AG04450 (cell line): ENCODE data around the gene ADORA1. TPM values are rescaled to one million over a fixed set of nuclear protein-coding genes. Genes with fewer than 3 reads are reported as not detected.
A peak's percentile ranks its signal among the peaks of the same experiment; 100 is the strongest.

Experiments used
- CTCF ChIA-PET: fragments of 300-600, 350-600 bp; formaldehyde crosslinking; extraction: SDS; loops from one replicate; lab custom pipeline; 2022; ENCODE audit warnings: antibody characterized with exemption, inconsistent platforms; lab: Charles Lee
- POLR2A ChIA-PET: fragments of 350-600 bp; formaldehyde crosslinking; extraction: SDS; loops from one replicate; lab custom pipeline; 2021; ENCODE audit warnings: antibody characterized with exemption, inconsistent platforms; lab: Yijun Ruan, JAX
- DNase-seq: peaks from one replicate; pipeline ENCODE4 v3.0.0-alpha.2; 2011; ENCODE audit warnings: low read depth, low spot score
- H3K27ac ChIP-seq: one replicate; pipeline ENCODE4 v1.5.1; 2012; ENCODE audit warnings: low read depth, low read length, control low read depth
- H3K27me3 ChIP-seq: one replicate; pipeline ENCODE4 v1.6.0; 2012; ENCODE audit warnings: low read length; ENCODE audit not compliant: control insufficient read depth, insufficient read depth
- H3K4me3 ChIP-seq: 2 replicates; pipeline ENCODE4 v1.5.1; 2011; ENCODE audit warnings: mild to moderate bottlenecking, low read depth, low read length, control low read depth
- H3K9me3 ChIP-seq: 2 replicates; pipeline ENCODE4 v1.5.1; 2012; ENCODE audit warnings: low read length; ENCODE audit not compliant: control insufficient read depth, insufficient read depth
- CTCF ChIP-seq: IDR thresholded peaks from 2 replicates; pipeline ENCODE4 v1.5.1; 2011; ENCODE audit warnings: low read depth, low read length, control low read depth, inconsistent platforms
- polyA plus RNA-seq: library from polyadenylated mRNA; depleted of rRNA; stranded (reverse); fragments of >200 nt; gene quantifications from 2 replicates; pipeline ENCODE4 v1.2.3, GENCODE V29; 2011

ADORA1 gene
- polyA plus RNA-seq, 1 experiment: 1.7 TPM

DNA sequence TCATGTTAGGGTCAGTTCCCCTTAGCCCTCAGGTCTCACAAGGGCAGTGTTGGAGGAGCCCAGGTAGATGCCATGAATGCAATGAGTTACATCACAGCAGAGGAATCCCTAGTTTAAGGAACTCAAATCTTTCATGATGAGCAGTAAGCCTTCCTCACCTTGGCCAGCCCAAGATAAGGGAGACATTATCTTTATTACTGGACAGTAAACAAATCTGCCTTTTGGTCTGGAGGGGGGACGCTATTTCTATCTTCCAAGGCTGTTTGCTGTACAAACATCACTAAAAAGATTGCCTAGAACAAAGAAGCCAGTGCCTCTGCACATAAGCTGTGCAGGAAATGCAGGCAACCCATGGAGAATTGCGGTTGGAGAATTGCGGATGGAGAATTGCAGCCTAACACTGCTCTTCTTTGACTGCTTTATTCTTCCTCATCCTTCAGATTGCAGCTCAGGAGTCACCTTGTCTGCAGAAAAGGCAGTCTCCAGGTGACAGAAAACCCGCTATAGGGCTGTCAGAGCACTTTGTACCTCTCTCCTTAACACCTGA lies 61.2 kb downstream of the ADORA1 start:
- H3K9me3 ChIP-seq: no peaks in the 10 kb centered on the region; the same call in 1 of the 2 replicates
- H3K4me3 ChIP-seq: no peak overlapping the region
- ChIA-PET CTCF (interaction anchor here (1.1 kb wide), 1 partner anchor 149 kb away, joined by 5 read pairs; no protein-coding TSS in a partner anchor), POLR2A (no interaction called here)
- peaks cover 10% of the 10 kb centered on the region for H3K27me3 ChIP-seq
- no peak overlapping the region for H3K27ac ChIP-seq
- no peak for DNase-seq
- no peak for TF ChIP-seq CTCF

DNA sequence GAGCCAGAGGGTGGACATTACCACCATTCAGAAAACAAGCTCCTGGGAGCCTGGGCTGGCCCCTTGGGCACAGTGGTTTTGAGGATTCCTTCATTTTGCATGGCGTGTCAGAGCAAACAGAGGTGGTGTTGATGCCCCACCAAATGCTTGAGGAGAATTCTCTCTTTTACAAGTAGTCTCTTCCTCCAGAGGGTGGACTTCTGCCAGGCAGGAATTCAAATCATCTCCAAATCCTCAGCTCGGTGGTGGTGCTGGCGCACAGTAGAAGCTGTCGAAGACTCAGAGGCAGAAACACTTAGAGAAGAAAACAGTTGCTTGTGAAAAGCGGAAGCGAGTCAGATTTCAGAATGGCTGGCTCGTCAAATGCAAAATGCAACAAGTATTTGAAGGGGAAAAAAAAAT lies 62.4 kb downstream of the ADORA1 start:
- Histone ChIP-seq H3K27me3 (peaks cover 10% of the 10 kb centered on the region), H3K9me3 (no peaks in the 10 kb centered on the region), H3K27ac (no peak overlapping the region), H3K4me3 (no peak overlapping the region)
- ChIA-PET CTCF (interaction anchor here (1.1 to 2.2 kb wide), 2 partner anchors 77 to 150 kb away, joined by 5 to 7 read pairs; no protein-coding TSS in a partner anchor), POLR2A (no interaction called here)
- no peak for DNase-seq
- no peak for TF ChIP-seq CTCF

GRCh38 chr1:203190949-203191348 lies 63.4 kb downstream of the ADORA1 start:
- Histone ChIP-seq H3K27ac (no peak overlapping the region), H3K27me3 (peaks cover 8% of the 10 kb centered on the region), H3K4me3 (no peak overlapping the region), H3K9me3 (no peaks in the 10 kb centered on the region)
- ChIA-PET CTCF (interaction anchor here (1.2 to 2.2 kb wide), 2 partner anchors 10 to 76 kb away, joined by 3 to 7 read pairs; no protein-coding TSS in a partner anchor), POLR2A (no interaction called here)
- no peak for TF ChIP-seq CTCF
- no peak for DNase-seq

- no peak overlapping the region for H3K27ac ChIP-seq
- H3K27me3 ChIP-seq: no peaks in the 10 kb centered on the region
- no peaks in the 10 kb centered on the region for H3K9me3 ChIP-seq
- POLR2A ChIA-PET: no interaction called here
- CTCF ChIA-PET: interaction anchor here (1.0 to 1.8 kb wide), 5 partner anchors 11 to 157 kb away, joined by 4 to 9 read pairs (median 5); partner anchors contain the start of gene ADORA1
- TF ChIP-seq CTCF: peak; percentile 35; the same call in 1 of the 2 replicates
- no peak for DNase-seq
- H3K4me3 ChIP-seq: no peak overlapping the region
Measured at GRCh38 chr1:203196371-203196770, 68.8 kb downstream of the ADORA1 start.

- CTCF ChIA-PET: interaction anchor here (0.9 to 1.8 kb wide), 3 partner anchors 72 to 159 kb away, joined by 3 to 5 read pairs (median 3); no protein-coding TSS in a partner anchor
- POLR2A ChIA-PET: no interaction called here
Measured at GRCh38 chr1:203197625-203198024, 70.1 kb downstream of the ADORA1 start.

More at GRCh38 chr1:203197625-203198024, 70.1 kb downstream of the ADORA1 start:
- Histone ChIP-seq H3K27ac (peak overlapping the region; percentile 52), H3K27me3 (no peaks in the 10 kb centered on the region), H3K4me3 (no peak overlapping the region), H3K9me3 (peaks cover 3% of the 10 kb centered on the region; the same call in 1 of the 2 replicates)
- peak; percentile 59 for DNase-seq
- TF ChIP-seq CTCF: no peak
